ENCODE measurements around the gene ZFP69. TPM values are rescaled to one million over a fixed set of nuclear protein-coding genes. Genes with fewer than 3 reads are reported as not detected.

ZFP69 gene
- 2.7 and 3.0 TPM in 2 replicates for total RNA-seq

GRCh38 chr1:40476924-40477677 lies at the start of gene ZFP69:
TSS of gene ZFP69 (plus strand) at chr1:40477290. CDS start at chr1:40479362, 2,072 bp downstream.

GRCh38 chr1:40449684-40450494 lies 27.2 kb upstream of the ZFP69 start, which contains the start of gene ZFP69B:
TSS of gene ZFP69B (plus strand) at chr1:40450476. CDS start at chr1:40450962, 486 bp downstream.

GRCh38 chr1:40508375-40509341 lies 31.6 kb downstream of the ZFP69 start, which contains the start of gene EXO5:
TSS of gene EXO5 (plus strand) at chr1:40508767. CDS start at chr1:40514545, 5,778 bp downstream.

GRCh38 chr1:40531381-40532061 lies 54.4 kb downstream of the ZFP69 start, which contains the start of gene ZNF684:
TSS of gene ZNF684 (plus strand) at chr1:40531637. CDS start at chr1:40533167, 1,530 bp downstream.

Other genes with a start within 250 kb of the ZFP69 start
- not detected in 2 replicates for gene TMCO2, start 229.4 kb upstream of the ZFP69 start, total RNA-seq
- gene ZMPSTE24, start 219.1 kb upstream of the ZFP69 start, total RNA-seq: 37.5 and 45.6 TPM in 2 replicates
- 0.88 and 1.1 TPM in 2 replicates for gene COL9A2, start 160.0 kb upstream of the ZFP69 start, total RNA-seq
- 17.0 and 22.9 TPM in 2 replicates for gene SMAP2, start 103.6 kb upstream of the ZFP69 start, total RNA-seq
- 2.3 and 2.6 TPM in 2 replicates for gene ZFP69B, start 26.8 kb upstream of the ZFP69 start, total RNA-seq
- 1.9 and 4.9 TPM in 2 replicates for gene EXO5, start 31.5 kb downstream of the ZFP69 start, total RNA-seq
- gene ZNF684, start 54.3 kb downstream of the ZFP69 start, total RNA-seq: 3.2 and 4.5 TPM in 2 replicates
- gene RIMS3, start 188.4 kb downstream of the ZFP69 start, total RNA-seq: 1.3 and 1.5 TPM in 2 replicates
- 25.4 and 35.9 TPM in 2 replicates for gene NFYC, start 214.4 kb downstream of the ZFP69 start, total RNA-seq